Right cardiac atrium (tissue), 5 donors: ENCODE measurements around the gene CXCL17. TPM values are rescaled to one million over a fixed set of nuclear protein-coding genes. Genes with fewer than 3 reads are reported as not detected.

Experiments
- ATAC-seq, 2 donors: fragments of 200-7000 bp; cut with Tn5 transposase; one replicate each; pipeline versions ENCODE4 v1.8.0 to v1.9.1; 2020; ENCODE audit warnings: moderate library complexity in 2 of 2, mild to moderate bottlenecking in 1 of 2
- DNase-seq, 3 donors: peaks; one replicate each; pipeline ENCODE4 v3.0.0-alpha.2; 2020
- H3K27ac ChIP-seq: one replicate; pipeline ENCODE4 v1.5.1; 2013; ENCODE audit warnings: mild to moderate bottlenecking, low read length, control low read depth, moderate library complexity
- H3K27me3 ChIP-seq: one replicate; pipeline ENCODE4 v1.6.1; 2013; ENCODE audit not compliant: control insufficient read depth, insufficient read depth
- H3K4me1 ChIP-seq: one replicate; pipeline ENCODE4 v1.6.1; 2013; ENCODE audit warnings: low read length; ENCODE audit not compliant: control insufficient read depth, insufficient read depth
- H3K4me3 ChIP-seq: one replicate; pipeline ENCODE4 v1.5.1; 2013; ENCODE audit warnings: low read length, control low read depth
- H3K9me3 ChIP-seq: one replicate; pipeline ENCODE4 v1.6.1; 2013; ENCODE audit warnings: low read length; ENCODE audit not compliant: control insufficient read depth
- WGBS: extraction: QIAGEN DNeasy Blood & Tissue Kit; methylation state at CpG from one replicate; pipeline ENCODE4 v1.1.7; 2013; 5-methylcytosine and 5-hydroxymethylcytosine counted together
- intact Hi-C, 4 donors: fragments of 100-400 bp; cut with DNase I; formaldehyde crosslinking; loops; one replicate each; pipeline versions ENCODE4 v1.11.0 to v1.14.0; 2022 to 2023
- polyA plus RNA-seq: library from polyadenylated mRNA; stranded (reverse); fragments of 200-250 nt; gene quantifications from one replicate; pipeline ENCODE4 v1.2.3, GENCODE V29; 2013
- total RNA-seq, 4 donors: library from RNA; stranded (reverse); fragmentation: NEBNext Ultra II Directional; extraction: Animal tissue kit (Norgen Biotek cat#: 25700); gene quantifications; one replicate each; pipeline ENCODE4 v1.2.1, GENCODE V29; 2021
- donor health status: healthy with polysubstance abuse.
- donor health status: DM: no; HTN: yes; CAD: no.
- donor health status: DM: no; HTN: no; CAD: no.
- donor health status: DM: no; HTN: yes; CAD: no; lungs with severe emphysema.
- donor health status: DM: yes; HTN: yes; CAD: no.

Gene CXCL17
- total and polyA plus RNA-seq, 5 donors = not detected

GRCh38 chr19:42394751-42395150 lies 48.0 kb downstream of the CXCL17 start:
- H3K9me3 ChIP-seq = no peaks in the 10 kb centered on the region
- ATAC-seq = no peak
- H3K27ac ChIP-seq = no peak overlapping the region
- peaks cover 5% of the 10 kb centered on the region for H3K4me1 ChIP-seq
- no peak for DNase-seq
- intact Hi-C loops = loop anchor here in 1 of 4 donors (10.0 kb wide), 1 partner anchor 260 kb away; the partner anchor contains the start of gene POU2F2
- whole genome bisulfite sequencing = 74% methylated on average over 8 of the region's 8 CpGs
- H3K4me3 ChIP-seq = no peak overlapping the region
- no peaks in the 10 kb centered on the region for H3K27me3 ChIP-seq

- H3K27ac ChIP-seq = no peak overlapping the region
- ATAC-seq = no peak
- peak in 1 of 3 donors; percentile 2 for DNase-seq
- no peaks in the 10 kb centered on the region for H3K27me3 ChIP-seq
- no peaks in the 10 kb centered on the region for H3K9me3 ChIP-seq
- intact Hi-C loops = loop anchor here in 1 of 4 donors (10.0 kb wide), 1 partner anchor 257 kb away; the partner anchor contains the start of gene POU2F2
- H3K4me3 ChIP-seq = no peak overlapping the region
- no peaks in the 10 kb centered on the region for H3K4me1 ChIP-seq
- 77% methylated on average over 4 of the region's 4 CpGs for WGBS
Observed at GRCh38 chr19:42392165-42392564, 50.6 kb downstream of the CXCL17 start.

- intact Hi-C loops = loop anchor here in 1 of 4 donors (10.0 kb wide), 1 partner anchor 255 kb away; the partner anchor contains the start of gene POU2F2
- no peak for ATAC-seq
- no peaks in the 10 kb centered on the region for H3K9me3 ChIP-seq
- H3K4me3 ChIP-seq = no peak within 1 kb of the TSS
- H3K27me3 ChIP-seq = no peaks in the 10 kb centered on the region
- WGBS = 47% methylated on average over 12 of the region's 12 CpGs
- H3K4me1 ChIP-seq = no peaks in the 10 kb centered on the region
- DNase-seq = no peak
- no peak within 1 kb of the TSS for H3K27ac ChIP-seq
Observed at GRCh38 chr19:42389899-42390298, 52.8 kb downstream of the CXCL17 start, which contains the start of gene CNFN. Gene CNFN (minus strand): TSS chr19:42390297. CDS start chr19:42389037, 1,260 bp downstream.

- H3K27ac ChIP-seq = no peak overlapping the region
- H3K4me1 ChIP-seq = no peaks in the 10 kb centered on the region
- H3K27me3 ChIP-seq = no peaks in the 10 kb centered on the region
- DNase-seq = peak in 1 of 3 donors; percentile 64
- H3K9me3 ChIP-seq = no peaks in the 10 kb centered on the region
- no peak overlapping the region for H3K4me3 ChIP-seq
- no peak for ATAC-seq
- 76% methylated on average over 20 of the region's 20 CpGs for WGBS
- intact Hi-C loops = no loop called here
Observed at GRCh38 chr19:42388851-42389489, 53.8 kb downstream of the CXCL17 start.

- peak; percentile 59 to 84 (median 82) for DNase-seq
- Histone ChIP-seq H3K9me3 (no peaks in the 10 kb centered on the region), H3K4me3 (peak overlapping the region; percentile 22), H3K27me3 (no peaks in the 10 kb centered on the region), H3K27ac (no peak overlapping the region), H3K4me1 (no peaks in the 10 kb centered on the region)
- ATAC-seq = peak; percentile 74 to 79
- intact Hi-C loops = no loop called here
- 2% methylated on average over 48 of the region's 48 CpGs for WGBS
Observed at GRCh38 chr19:42386974-42387707, 55.6 kb downstream of the CXCL17 start.

- 76% methylated on average over 6 of the region's 6 CpGs for WGBS
- Histone ChIP-seq H3K9me3 (no peaks in the 10 kb centered on the region), H3K27me3 (no peaks in the 10 kb centered on the region), H3K4me1 (no peaks in the 10 kb centered on the region), H3K27ac (no peak overlapping the region), H3K4me3 (no peak overlapping the region)
- DNase-seq (peak in 1 of 3 donors; percentile 10), ATAC-seq (no peak)
- intact Hi-C loops = no loop called here
Observed at GRCh38 chr19:42380155-42380554, 62.6 kb downstream of the CXCL17 start.

Other genes with a start within 250 kb of the CXCL17 start
- gene DEDD2, start 225.3 kb downstream of the CXCL17 start, total RNA-seq = 10 to 100 TPM; 14.6 to 19.9 (median 17.8) TPM
- 21.6 TPM for gene DEDD2, start 225.3 kb downstream of the CXCL17 start, polyA plus RNA-seq
- gene ZNF526, start 222.6 kb downstream of the CXCL17 start, total RNA-seq = 1 to 10 TPM; 5.4 to 7.3 (median 6.5) TPM
- 3.3 TPM for gene ZNF526, start 222.6 kb downstream of the CXCL17 start, polyA plus RNA-seq
- gene GSK3A, start 200.3 kb downstream of the CXCL17 start, total RNA-seq = 10 to 100 TPM; 32.0 to 37.3 (median 34.9) TPM
- 46.5 TPM for gene GSK3A, start 200.3 kb downstream of the CXCL17 start, polyA plus RNA-seq
- 10 to 100 TPM; 33.3 to 58.1 (median 48.1) TPM for gene ERF, start 187.8 kb downstream of the CXCL17 start, total RNA-seq
- 39.1 TPM for gene ERF, start 187.8 kb downstream of the CXCL17 start, polyA plus RNA-seq
- gene CIC, start 173.7 kb downstream of the CXCL17 start, total RNA-seq = 10 to 100 TPM; 36.4 to 42.7 (median 39.6) TPM
- 28.6 TPM for gene CIC, start 173.7 kb downstream of the CXCL17 start, polyA plus RNA-seq
- gene PRR19, start 140.8 kb downstream of the CXCL17 start, total RNA-seq = under 1 TPM in 3 of 4 donors, not detected in 1; 0.20 to 0.32 (median 0.26) TPM
- gene PRR19, start 140.8 kb downstream of the CXCL17 start, polyA plus RNA-seq = 0.29 TPM
- gene PAFAH1B3, start 140.3 kb downstream of the CXCL17 start, total RNA-seq = 1 to 10 TPM; 1.6 to 5.9 (median 4.4) TPM
- gene PAFAH1B3, start 140.3 kb downstream of the CXCL17 start, polyA plus RNA-seq = 4.3 TPM
- 1 to 10 TPM in 3 of 4 donors, under 1 TPM in 1; 0.91 to 1.6 (median 1.2) TPM for gene TMEM145, start 129.6 kb downstream of the CXCL17 start, total RNA-seq
- gene TMEM145, start 129.6 kb downstream of the CXCL17 start, polyA plus RNA-seq = 0.41 TPM
- 10 to 100 TPM; 28.6 to 36.3 (median 32.4) TPM for gene MEGF8, start 117.3 kb downstream of the CXCL17 start, total RNA-seq
- gene MEGF8, start 117.3 kb downstream of the CXCL17 start, polyA plus RNA-seq = 28.7 TPM
- under 1 TPM in 3 of 4 donors, not detected in 1; 0.50 to 0.91 (median 0.66) TPM for gene CNFN, start 52.6 kb downstream of the CXCL17 start, total RNA-seq
- gene CNFN, start 52.6 kb downstream of the CXCL17 start, polyA plus RNA-seq = 1.9 TPM
- 10 to 100 TPM in 2 of 4 donors, 1 to 10 TPM in 2; 9.4 to 44.9 (median 12.3) TPM for gene LIPE, start 15.6 kb downstream of the CXCL17 start, total RNA-seq
- 81.6 TPM for gene LIPE, start 15.6 kb downstream of the CXCL17 start, polyA plus RNA-seq
- gene CEACAM1, start 85.5 kb upstream of the CXCL17 start, total RNA-seq = 1 to 10 TPM; 2.7 to 4.2 (median 3.4) TPM
- 2.6 TPM for gene CEACAM1, start 85.5 kb upstream of the CXCL17 start, polyA plus RNA-seq
- not detected for gene CEACAM8, start 152.0 kb upstream of the CXCL17 start, total RNA-seq
- not detected for gene CEACAM8, start 152.0 kb upstream of the CXCL17 start, polyA plus RNA-seq